ENCODE measurements around the gene BIVM. TPM values are rescaled to one million over a fixed set of nuclear protein-coding genes. Genes with fewer than 3 reads are reported as not detected.

Gene BIVM
- total RNA-seq, 1 donor from 2014 or later: 33.8 TPM

- DNase-seq (ENCODE audit: low spot score): no peak
- Mint-ChIP-seq H3K4me1 (ENCODE audit: low read depth) (peaks cover 13% of the 10 kb centered on the region), H3K27me3 (ENCODE audit: low read depth) (no peaks in the 10 kb centered on the region), H3K36me3 (ENCODE audit: low read depth) (peaks cover 67% of the 10 kb centered on the region), H3K27ac (no peak overlapping the region), H3K9me3 (no peaks in the 10 kb centered on the region), H3K4me3 (ENCODE audit: low read depth) (no peak overlapping the region)
- intact Hi-C loops (cut with micrococcal nuclease): no loop called here
Observed at GRCh38 chr13:102793611-102794355, 5.1 kb upstream of the BIVM start.

- peak overlapping the region; percentile 95 for H3K4me3 Mint-ChIP-seq (ENCODE audit: low read depth)
- DNase-seq (ENCODE audit: low spot score): peak; percentile 26
- H3K27ac Mint-ChIP-seq: peak overlapping the region; percentile 89
- H3K9me3 Mint-ChIP-seq: no peaks in the 10 kb centered on the region
- peaks cover 38% of the 10 kb centered on the region for H3K4me1 Mint-ChIP-seq (ENCODE audit: low read depth)
- peaks cover 35% of the 10 kb centered on the region for H3K36me3 Mint-ChIP-seq (ENCODE audit: low read depth)
- H3K27me3 Mint-ChIP-seq (ENCODE audit: low read depth): no peaks in the 10 kb centered on the region
- intact Hi-C loops (cut with micrococcal nuclease): loop anchor here (1.0 to 5.0 kb wide), 6 partner anchors 20 to 203 kb away; partner anchors contain the start of genes TEX30 and TPP2
Observed at GRCh38 chr13:102799426-102800144, 666 bp downstream of the BIVM start.

GRCh38 chr13:102800145-102801041, 1.5 kb downstream of the BIVM start:
- peaks cover 41% of the 10 kb centered on the region for H3K4me1 Mint-ChIP-seq (ENCODE audit: low read depth)
- H3K9me3 Mint-ChIP-seq: no peaks in the 10 kb centered on the region
- peak overlapping the region; percentile 95 for H3K4me3 Mint-ChIP-seq (ENCODE audit: low read depth)
- H3K27me3 Mint-ChIP-seq (ENCODE audit: low read depth): no peaks in the 10 kb centered on the region
- H3K27ac Mint-ChIP-seq: peak overlapping the region; percentile 89
- peaks cover 42% of the 10 kb centered on the region for H3K36me3 Mint-ChIP-seq (ENCODE audit: low read depth)
- intact Hi-C loops (cut with micrococcal nuclease): loop anchor here (1.0 to 2.0 kb wide), 4 partner anchors 27 to 204 kb away; partner anchors contain the start of genes TEX30 and TPP2
- DNase-seq (ENCODE audit: low spot score): peak; percentile 82

- peaks cover 33% of the 10 kb centered on the region for H3K4me1 Mint-ChIP-seq (ENCODE audit: low read depth)
- peaks cover 5% of the 10 kb centered on the region for H3K9me3 Mint-ChIP-seq
- H3K4me3 Mint-ChIP-seq (ENCODE audit: low read depth): no peak overlapping the region
- intact Hi-C loops (cut with micrococcal nuclease): no loop called here
- peaks cover 65% of the 10 kb centered on the region for H3K36me3 Mint-ChIP-seq (ENCODE audit: low read depth)
- H3K27ac Mint-ChIP-seq: no peak overlapping the region
- no peak for DNase-seq (ENCODE audit: low spot score)
- no peaks in the 10 kb centered on the region for H3K27me3 Mint-ChIP-seq (ENCODE audit: low read depth)
Observed at GRCh38 chr13:102805680-102806079, 6.8 kb downstream of the BIVM start.

GRCh38 chr13:102807699-102808098, 8.8 kb downstream of the BIVM start:
- H3K27me3 Mint-ChIP-seq (ENCODE audit: low read depth): no peaks in the 10 kb centered on the region
- H3K27ac Mint-ChIP-seq: no peak overlapping the region
- H3K4me3 Mint-ChIP-seq (ENCODE audit: low read depth): no peak overlapping the region
- no peak for DNase-seq (ENCODE audit: low spot score)
- intact Hi-C loops (cut with micrococcal nuclease): no loop called here
- peaks cover 26% of the 10 kb centered on the region for H3K4me1 Mint-ChIP-seq (ENCODE audit: low read depth)
- H3K36me3 Mint-ChIP-seq (ENCODE audit: low read depth): peaks cover 78% of the 10 kb centered on the region
- peaks cover 16% of the 10 kb centered on the region for H3K9me3 Mint-ChIP-seq

- Mint-ChIP-seq H3K27me3 (ENCODE audit: low read depth) (no peaks in the 10 kb centered on the region), H3K27ac (no peak overlapping the region), H3K9me3 (peaks cover 16% of the 10 kb centered on the region), H3K36me3 (ENCODE audit: low read depth) (peaks cover 67% of the 10 kb centered on the region), H3K4me3 (ENCODE audit: low read depth) (no peak overlapping the region), H3K4me1 (ENCODE audit: low read depth) (peaks cover 26% of the 10 kb centered on the region)
- intact Hi-C loops (cut with micrococcal nuclease): loop anchor here (5.0 kb wide), 1 partner anchor 40 kb away; the partner anchor contains the start of gene TEX30
- DNase-seq (ENCODE audit: low spot score): no peak
Observed at GRCh38 chr13:102812611-102813287, 13.8 kb downstream of the BIVM start.

GRCh38 chr13:102814025-102814607, 15.2 kb downstream of the BIVM start:
- DNase-seq (ENCODE audit: low spot score): no peak
- Mint-ChIP-seq H3K36me3 (ENCODE audit: low read depth) (peaks cover 67% of the 10 kb centered on the region), H3K9me3 (peaks cover 16% of the 10 kb centered on the region), H3K4me1 (ENCODE audit: low read depth) (peaks cover 30% of the 10 kb centered on the region), H3K4me3 (ENCODE audit: low read depth) (no peak overlapping the region), H3K27me3 (ENCODE audit: low read depth) (no peaks in the 10 kb centered on the region), H3K27ac (peak overlapping the region; percentile 2)
- intact Hi-C loops (cut with micrococcal nuclease): loop anchor here (5.0 kb wide), 1 partner anchor 42 kb away; the partner anchor contains the start of gene TEX30

GRCh38 chr13:102814793-102815192, 15.9 kb downstream of the BIVM start:
- H3K9me3 Mint-ChIP-seq: peaks cover 15% of the 10 kb centered on the region

GRCh38 chr13:102815788-102816187, 16.9 kb downstream of the BIVM start:
- Mint-ChIP-seq H3K27ac (no peak overlapping the region), H3K4me3 (ENCODE audit: low read depth) (no peak overlapping the region), H3K36me3 (ENCODE audit: low read depth) (peaks cover 66% of the 10 kb centered on the region), H3K27me3 (ENCODE audit: low read depth) (no peaks in the 10 kb centered on the region), H3K9me3 (peaks cover 10% of the 10 kb centered on the region), H3K4me1 (ENCODE audit: low read depth) (peaks cover 30% of the 10 kb centered on the region)
- DNase-seq (ENCODE audit: low spot score): no peak
- intact Hi-C loops (cut with micrococcal nuclease): no loop called here

More at GRCh38 chr13:102814793-102815192, 15.9 kb downstream of the BIVM start:
- Mint-ChIP-seq H3K27me3 (ENCODE audit: low read depth) (no peaks in the 10 kb centered on the region), H3K36me3 (ENCODE audit: low read depth) (peaks cover 67% of the 10 kb centered on the region), H3K4me3 (ENCODE audit: low read depth) (no peak overlapping the region), H3K27ac (no peak overlapping the region), H3K4me1 (ENCODE audit: low read depth) (peaks cover 30% of the 10 kb centered on the region)
- DNase-seq (ENCODE audit: low spot score): no peak
- intact Hi-C loops (cut with micrococcal nuclease): loop anchor here (5.0 kb wide), 1 partner anchor 42 kb away; the partner anchor contains the start of gene TEX30

GRCh38 chr13:102816708-102817107, 17.8 kb downstream of the BIVM start:
- no peak overlapping the region for H3K4me3 Mint-ChIP-seq (ENCODE audit: low read depth)
- H3K9me3 Mint-ChIP-seq: peaks cover 6% of the 10 kb centered on the region
- no peak overlapping the region for H3K27ac Mint-ChIP-seq
- H3K4me1 Mint-ChIP-seq (ENCODE audit: low read depth): peaks cover 30% of the 10 kb centered on the region
- H3K27me3 Mint-ChIP-seq (ENCODE audit: low read depth): no peaks in the 10 kb centered on the region
- H3K36me3 Mint-ChIP-seq (ENCODE audit: low read depth): peaks cover 58% of the 10 kb centered on the region
- no peak for DNase-seq (ENCODE audit: low spot score)
- intact Hi-C loops (cut with micrococcal nuclease): no loop called here

- Mint-ChIP-seq H3K9me3 (peaks cover under 1% of the 10 kb centered on the region), H3K27me3 (ENCODE audit: low read depth) (no peaks in the 10 kb centered on the region), H3K4me1 (ENCODE audit: low read depth) (peaks cover 25% of the 10 kb centered on the region), H3K36me3 (ENCODE audit: low read depth) (peaks cover 58% of the 10 kb centered on the region), H3K4me3 (ENCODE audit: low read depth) (no peak overlapping the region), H3K27ac (no peak overlapping the region)
- DNase-seq (ENCODE audit: low spot score): no peak
- intact Hi-C loops (cut with micrococcal nuclease): no loop called here
Observed at GRCh38 chr13:102817241-102817640, 18.3 kb downstream of the BIVM start.

Measured in activated T-helper 2 cell treated with anti-CD3 and anti-CD28 coated beads, Interferon-gamma antibody, Interleukin-2, Interleukin-4, amounts not matched to agents 10 μg/mL and 5 μg/mL and 100 μg/mL, durations not matched to agents 14 hours and 24 hours and 36 hours (primary cell).